KMS-11 (cell line): ENCODE measurements around the gene PTGER2.

ENCODE experiments used
- H2AFZ ChIP-seq: fragments of 200-600 bp; sonication (generic); 2 replicates; pipeline ENCODE4 v1.6.1; 2016; ENCODE audit warnings: antibody characterized with exemption, mixed run types, low read depth
- H3K27ac ChIP-seq: fragments of 200-600 bp; sonication (generic); 2 replicates; pipeline ENCODE4 v1.6.1; 2016; ENCODE audit warnings: mild to moderate bottlenecking, mixed run types
- H3K27me3 ChIP-seq: fragments of 200-600 bp; sonication (generic); 2 replicates; pipeline ENCODE4 v1.6.1; 2017; ENCODE audit warnings: mild to moderate bottlenecking, low read depth, mixed run types, moderate library complexity; ENCODE audit not compliant: insufficient read depth
- H3K36me3 ChIP-seq: fragments of 200-600 bp; sonication (generic); 2 replicates; pipeline ENCODE4 v1.6.1; 2017; ENCODE audit warnings: mild to moderate bottlenecking, mixed run types; ENCODE audit not compliant: insufficient read depth
- H3K4me1 ChIP-seq: fragments of 200-600 bp; sonication (generic); 2 replicates; pipeline ENCODE4 v1.6.1; 2016; ENCODE audit warnings: mild to moderate bottlenecking, low read depth, mixed run types; ENCODE audit not compliant: poor library complexity, severe bottlenecking
- H3K4me2 ChIP-seq: fragments of 200-600 bp; sonication (generic); 2 replicates; pipeline ENCODE4 v1.7.0; 2016; ENCODE audit warnings: mild to moderate bottlenecking, mixed run types
- H3K4me3 ChIP-seq: fragments of 200-600 bp; sonication (generic); IDR thresholded peaks from 2 replicates; pipeline ENCODE4 v1.6.1; 2017; ENCODE audit warnings: low read depth, low read length, mixed read lengths; ENCODE audit not compliant: insufficient read depth
- H3K79me2 ChIP-seq: fragments of 200-600 bp; sonication (generic); 2 replicates; pipeline ENCODE4 v1.6.1; 2016; ENCODE audit warnings: low read depth, mixed run types; ENCODE audit not compliant: insufficient read depth
- H3K9ac ChIP-seq: fragments of 200-600 bp; sonication (generic); 2 replicates; pipeline ENCODE4 v1.6.1; 2016; ENCODE audit warnings: mild to moderate bottlenecking, mixed run types
- H4K20me1 ChIP-seq: fragments of 200-600 bp; sonication (generic); 2 replicates; pipeline ENCODE4 v1.6.1; 2016; ENCODE audit warnings: mild to moderate bottlenecking, mixed run types; ENCODE audit not compliant: insufficient read depth
- CTCF ChIP-seq: fragments of 200-600 bp; sonication (generic); conservative IDR thresholded peaks from 2 replicates; pipeline ENCODE4 v1.6.1; 2017; ENCODE audit warnings: low read depth, mild to moderate bottlenecking, antibody characterized with exemption, low read length, moderate library complexity, mixed read lengths

PTGER2 gene

GRCh38 chr14:52271538-52271937 lies 42.6 kb upstream of the PTGER2 start:
- no peaks in the 10 kb centered on the region for H3K27me3 ChIP-seq
- no peak overlapping the region for H3K27ac ChIP-seq
- no peaks in the 10 kb centered on the region for H3K36me3 ChIP-seq
- H3K4me3 ChIP-seq, result no peak overlapping the region
- H3K4me2 ChIP-seq, result no peak overlapping the region
- TF ChIP-seq CTCF, result no peak
- no peak overlapping the region for H2AFZ ChIP-seq
- no peak overlapping the region for H3K9ac ChIP-seq
- H4K20me1 ChIP-seq, result no peaks in the 10 kb centered on the region
- no peaks in the 10 kb centered on the region for H3K4me1 ChIP-seq
- H3K79me2 ChIP-seq, result no peaks in the 10 kb centered on the region

GRCh38 chr14:52272375-52272774 lies 41.7 kb upstream of the PTGER2 start:
- TF ChIP-seq CTCF, result no peak
- Histone ChIP-seq H3K27me3 (no peaks in the 10 kb centered on the region), H3K4me1 (no peaks in the 10 kb centered on the region), H4K20me1 (no peaks in the 10 kb centered on the region), H3K36me3 (no peaks in the 10 kb centered on the region), H2AFZ (no peak overlapping the region), H3K9ac (no peak overlapping the region), H3K4me2 (no peak overlapping the region), H3K27ac (no peak overlapping the region), H3K79me2 (no peaks in the 10 kb centered on the region), H3K4me3 (no peak overlapping the region)

- H3K9ac ChIP-seq, result no peak overlapping the region
- no peaks in the 10 kb centered on the region for H3K4me1 ChIP-seq
- H3K4me3 ChIP-seq, result no peak overlapping the region
- H3K79me2 ChIP-seq, result no peaks in the 10 kb centered on the region
- no peak overlapping the region for H3K27ac ChIP-seq
- H3K36me3 ChIP-seq, result no peaks in the 10 kb centered on the region
- no peak overlapping the region for H2AFZ ChIP-seq
- H3K27me3 ChIP-seq, result no peaks in the 10 kb centered on the region
- TF ChIP-seq CTCF, result no peak
- no peaks in the 10 kb centered on the region for H4K20me1 ChIP-seq
- no peak overlapping the region for H3K4me2 ChIP-seq
Measured at GRCh38 chr14:52275372-52275771, 38.7 kb upstream of the PTGER2 start.

GRCh38 chr14:52277552-52277951 lies 36.6 kb upstream of the PTGER2 start:
- no peak for TF ChIP-seq CTCF
- H4K20me1 ChIP-seq, result no peaks in the 10 kb centered on the region
- no peak overlapping the region for H2AFZ ChIP-seq

More at GRCh38 chr14:52277552-52277951, 36.6 kb upstream of the PTGER2 start:
- Histone ChIP-seq H3K4me3 (no peak overlapping the region), H3K9ac (no peak overlapping the region), H3K4me2 (no peak overlapping the region), H3K79me2 (no peaks in the 10 kb centered on the region), H3K27ac (no peak overlapping the region), H3K4me1 (no peaks in the 10 kb centered on the region), H3K36me3 (no peaks in the 10 kb centered on the region), H3K27me3 (no peaks in the 10 kb centered on the region)
